Fibroblast of lung (primary cell): ENCODE results near the gene CHN1. TPM values are rescaled to one million over a fixed set of nuclear protein-coding genes. Genes with fewer than 3 reads are reported as not detected.

ENCODE experiments used
- DNase-seq, 2 donors: peaks; one replicate each; pipeline versions ENCODE4 v3.0.0 to v3.0.0-alpha.2; 2010; ENCODE audit warnings: low read depth in 2 of 2
- H2AFZ ChIP-seq: 2 replicates; pipeline ENCODE4 v1.5.1; 2012; ENCODE audit warnings: low read length, control low read depth, inconsistent platforms
- H3K27ac ChIP-seq: 2 replicates; pipeline ENCODE4 v1.5.1; 2011; ENCODE audit warnings: low read length, control low read depth; ENCODE audit not compliant: insufficient read depth
- H3K27me3 ChIP-seq: 2 replicates; pipeline ENCODE4 v1.5.1; 2011; ENCODE audit warnings: mild to moderate bottlenecking, low read length; ENCODE audit not compliant: control insufficient read depth, insufficient read depth
- H3K36me3 ChIP-seq: 2 replicates; pipeline ENCODE4 v1.5.1; 2011; ENCODE audit warnings: low read length; ENCODE audit not compliant: control insufficient read depth, insufficient read depth
- H3K4me1 ChIP-seq: 2 replicates; pipeline ENCODE4 v1.5.1; 2011; ENCODE audit warnings: low read length; ENCODE audit not compliant: control insufficient read depth, insufficient read depth; ENCODE audit errors: extremely low read depth
- H3K4me2 ChIP-seq: 2 replicates; pipeline ENCODE4 v1.5.1; 2011; ENCODE audit warnings: low read length, control low read depth; ENCODE audit not compliant: insufficient read depth; ENCODE audit errors: extremely low read depth
- H3K4me3 ChIP-seq, 4 experiments: fragments of 200-600 bp in 1 of 4; sonication (generic) in 1 of 4; replicated peaks in 1 of 4; 2 replicates each; pipeline ENCODE4 v1.5.1; 2011 to 2016; ENCODE audit warnings: low read length in 4 of 4, low read depth in 3 of 4, mild to moderate bottlenecking in 3 of 4, control low read depth in 2 of 4, inconsistent platforms in 1 of 4, mixed read lengths in 1 of 4; ENCODE audit not compliant: insufficient read depth in 1 of 4; ENCODE audit errors: control extremely low read depth in 1 of 4
- H3K79me2 ChIP-seq: 2 replicates; pipeline ENCODE4 v1.5.1; 2012; ENCODE audit warnings: mild to moderate bottlenecking, low read length, inconsistent platforms; ENCODE audit not compliant: control insufficient read depth, insufficient read depth
- H3K9ac ChIP-seq: 2 replicates; pipeline ENCODE4 v1.5.1; 2011; ENCODE audit warnings: mild to moderate bottlenecking, low read length, control low read depth; ENCODE audit not compliant: insufficient read depth
- H3K9me3 ChIP-seq: 2 replicates; pipeline ENCODE4 v1.5.1; 2012; ENCODE audit warnings: low read depth, low read length; ENCODE audit not compliant: control insufficient read depth, insufficient read depth
- H4K20me1 ChIP-seq: 2 replicates; pipeline ENCODE4 v1.5.1; 2011; ENCODE audit warnings: low read length; ENCODE audit not compliant: control insufficient read depth, insufficient read depth; ENCODE audit errors: extremely low read depth
- EZH2 ChIP-seq: IDR thresholded peaks from 2 replicates; pipeline ENCODE4 v1.5.1; 2012; ENCODE audit warnings: low read length, control low read depth, mild to moderate bottlenecking; ENCODE audit errors: missing control alignments
- polyA plus RNA-seq, 2 donors: library from polyadenylated mRNA; depleted of rRNA in 1 of 2; stranded (reverse) in 1 of 2; unstranded in 1 of 2; fragments of >200 nt; gene quantifications; 2 replicates each; pipeline ENCODE4 v1.2.1, GENCODE V29; 2011 to 2012; ENCODE audit warnings: missing spikeins in 1 of 2
- total RNA-seq: library from RNA; depleted of rRNA; stranded (reverse); fragments of >200 nt; gene quantifications from 2 replicates; pipeline ENCODE4 v1.2.1, GENCODE V29; 2014
- TF ChIP-seq, protein P1 (sequence below), 2 donors: IDR thresholded peaks in 1 of 2; conservative IDR thresholded peaks in 1 of 2; 1 replicate in 1 of 2; 2 replicates in 1 of 2; pipeline ENCODE4 v1.5.1; 2011 to 2012; ENCODE audit warnings: low read length in 2 of 2, control low read depth in 1 of 2, inconsistent platforms in 1 of 2, low read depth in 1 of 2, mild to moderate bottlenecking in 1 of 2

The CHN1 gene
- total and polyA plus RNA-seq, 2 donors (not counting 1 experiment from before 2014, with no cell fraction given): 203 to 904 TPM

DNA sequence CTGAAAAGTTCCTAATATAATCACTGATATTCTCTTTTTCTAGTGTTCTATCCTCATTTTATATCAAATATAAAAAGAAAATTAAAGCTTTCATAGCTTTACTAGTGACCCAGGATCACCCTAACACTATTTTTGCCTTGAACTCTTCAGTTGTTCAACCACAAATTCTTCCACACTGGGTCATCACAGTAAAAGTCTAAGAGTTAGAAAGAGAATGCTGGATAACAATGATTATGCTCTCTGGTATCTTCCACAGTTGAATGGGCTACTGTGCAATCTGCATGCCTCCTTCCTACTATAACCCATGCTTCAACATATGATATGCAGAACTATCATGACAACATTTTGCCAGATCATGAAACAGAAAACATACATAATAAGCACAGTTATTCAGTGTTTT lies 32.3 kb downstream of the CHN1 start:
- no peak for TF ChIP-seq EZH2
- TF ChIP-seq, protein P1, sequence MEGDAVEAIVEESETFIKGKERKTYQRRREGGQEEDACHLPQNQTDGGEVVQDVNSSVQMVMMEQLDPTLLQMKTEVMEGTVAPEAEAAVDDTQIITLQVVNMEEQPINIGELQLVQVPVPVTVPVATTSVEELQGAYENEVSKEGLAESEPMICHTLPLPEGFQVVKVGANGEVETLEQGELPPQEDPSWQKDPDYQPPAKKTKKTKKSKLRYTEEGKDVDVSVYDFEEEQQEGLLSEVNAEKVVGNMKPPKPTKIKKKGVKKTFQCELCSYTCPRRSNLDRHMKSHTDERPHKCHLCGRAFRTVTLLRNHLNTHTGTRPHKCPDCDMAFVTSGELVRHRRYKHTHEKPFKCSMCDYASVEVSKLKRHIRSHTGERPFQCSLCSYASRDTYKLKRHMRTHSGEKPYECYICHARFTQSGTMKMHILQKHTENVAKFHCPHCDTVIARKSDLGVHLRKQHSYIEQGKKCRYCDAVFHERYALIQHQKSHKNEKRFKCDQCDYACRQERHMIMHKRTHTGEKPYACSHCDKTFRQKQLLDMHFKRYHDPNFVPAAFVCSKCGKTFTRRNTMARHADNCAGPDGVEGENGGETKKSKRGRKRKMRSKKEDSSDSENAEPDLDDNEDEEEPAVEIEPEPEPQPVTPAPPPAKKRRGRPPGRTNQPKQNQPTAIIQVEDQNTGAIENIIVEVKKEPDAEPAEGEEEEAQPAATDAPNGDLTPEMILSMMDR (conservative IDR thresholded peaks at IDR 0.05 in 1 of 2, IDR thresholded peaks at IDR 0.05 in 1 of 2; ENCODE audit: low read depth in 1 of 2, low read length in 2 of 2): no peak
- Histone ChIP-seq H3K27me3 (no peaks in the 10 kb centered on the region), H3K4me2 (peak overlapping the region; percentile 73), H2AFZ (no peak overlapping the region), H3K4me3 (no peak overlapping the region), H3K4me1 (peaks cover 19% of the 10 kb centered on the region), H3K9me3 (no peaks in the 10 kb centered on the region), H3K36me3 (no peaks in the 10 kb centered on the region), H3K9ac (no peak overlapping the region), H3K79me2 (no peaks in the 10 kb centered on the region), H3K27ac (peak overlapping the region; percentile 58), H4K20me1 (no peaks in the 10 kb centered on the region)
- DNase-seq: peak; percentile 32 to 93

DNA sequence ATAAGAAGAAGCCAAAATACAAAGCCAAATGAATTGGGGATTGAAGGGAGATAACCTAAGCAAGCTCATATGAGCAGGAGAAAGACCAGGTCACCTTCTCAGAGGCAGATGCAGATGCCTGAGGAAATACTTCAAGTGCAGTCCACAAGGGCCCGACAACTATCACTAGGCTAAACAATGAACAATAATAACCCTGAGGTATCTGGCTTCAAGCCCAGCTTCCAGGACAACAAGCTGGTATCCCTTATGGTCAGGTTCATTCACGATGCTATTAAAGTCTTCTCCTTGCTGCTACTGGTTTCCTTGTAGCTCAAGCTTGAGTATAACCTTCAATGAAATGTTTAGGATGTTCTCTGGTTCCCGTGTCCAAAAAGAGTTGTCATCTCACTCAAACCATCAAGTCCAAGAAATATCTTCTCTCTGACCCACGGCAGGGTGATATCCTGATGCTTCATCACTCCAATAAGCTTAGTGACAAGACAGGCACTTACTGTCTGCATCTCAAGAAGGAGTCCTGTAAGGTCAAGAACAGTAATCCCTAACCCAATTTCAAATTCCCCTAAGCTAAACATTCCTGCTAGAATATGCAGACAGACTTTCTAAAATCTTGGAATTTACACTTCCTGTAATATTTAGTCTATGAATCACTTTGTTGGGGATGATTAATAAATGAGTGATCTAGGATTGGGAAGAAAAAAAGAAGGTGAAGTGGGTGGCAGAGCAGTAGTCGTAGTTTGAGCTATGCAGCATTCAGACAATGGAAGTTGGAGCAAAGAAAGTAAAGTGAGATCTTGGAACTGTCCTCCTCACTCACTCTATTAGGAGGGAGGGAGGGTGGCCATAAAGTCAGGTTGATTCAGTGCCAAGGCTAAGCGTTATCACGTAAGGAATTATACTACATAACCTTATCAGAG lies 33.1 kb downstream of the CHN1 start:
- no peak overlapping the region for H3K9ac ChIP-seq

DNA sequence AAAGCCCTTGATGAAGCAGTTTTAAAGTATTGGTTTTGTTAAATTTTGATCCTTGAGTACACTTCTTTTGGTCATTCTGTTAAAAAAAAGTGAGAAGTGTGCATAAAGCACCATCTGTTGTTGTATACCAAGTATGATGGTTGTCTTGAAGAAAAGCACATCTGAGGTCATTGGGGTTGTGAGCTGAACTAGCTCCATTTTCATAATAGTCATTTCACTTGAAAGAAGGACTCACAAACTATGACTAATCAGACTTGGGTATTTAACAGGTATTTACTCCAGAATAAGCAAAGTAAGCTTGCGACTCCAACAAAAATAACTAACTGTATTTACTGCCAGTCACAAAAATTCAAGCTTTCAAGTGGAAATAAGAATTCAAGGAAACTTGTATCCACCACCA lies 35.1 kb downstream of the CHN1 start:
- Histone ChIP-seq H3K36me3 (no peaks in the 10 kb centered on the region), H2AFZ (no peak overlapping the region), H3K27me3 (no peaks in the 10 kb centered on the region), H3K27ac (no peak overlapping the region), H3K9ac (no peak overlapping the region), H3K9me3 (no peaks in the 10 kb centered on the region), H3K4me3 (no peak overlapping the region), H3K79me2 (no peaks in the 10 kb centered on the region), H3K4me2 (no peak overlapping the region), H3K4me1 (peaks cover 19% of the 10 kb centered on the region), H4K20me1 (no peaks in the 10 kb centered on the region)
- TF ChIP-seq EZH2: no peak
- TF ChIP-seq, protein P1 (conservative IDR thresholded peaks at IDR 0.05 in 1 of 2, IDR thresholded peaks at IDR 0.05 in 1 of 2; ENCODE audit: low read depth in 1 of 2, low read length in 2 of 2): no peak
- DNase-seq: peak in 1 of 2 donors; percentile 73

More for the DNA sequence above, 33.1 kb downstream of the CHN1 start:
- H3K79me2 ChIP-seq: no peaks in the 10 kb centered on the region
- DNase-seq: peak; percentile 40 to 92
- H4K20me1 ChIP-seq: no peaks in the 10 kb centered on the region
- H3K36me3 ChIP-seq: no peaks in the 10 kb centered on the region
- H3K4me2 ChIP-seq: peak overlapping the region; percentile 73
- peak overlapping the region; percentile 58 for H3K27ac ChIP-seq
- TF ChIP-seq EZH2: no peak
- TF ChIP-seq, protein P1 (conservative IDR thresholded peaks at IDR 0.05 in 1 of 2, IDR thresholded peaks at IDR 0.05 in 1 of 2; ENCODE audit: low read depth in 1 of 2, low read length in 2 of 2): no peak
- no peak overlapping the region for H2AFZ ChIP-seq
- no peaks in the 10 kb centered on the region for H3K9me3 ChIP-seq
- H3K4me1 ChIP-seq: peaks cover 19% of the 10 kb centered on the region
- H3K27me3 ChIP-seq: no peaks in the 10 kb centered on the region
- no peak overlapping the region for H3K4me3 ChIP-seq
